ENCODE measurements around the gene ANKS6.

DNA sequence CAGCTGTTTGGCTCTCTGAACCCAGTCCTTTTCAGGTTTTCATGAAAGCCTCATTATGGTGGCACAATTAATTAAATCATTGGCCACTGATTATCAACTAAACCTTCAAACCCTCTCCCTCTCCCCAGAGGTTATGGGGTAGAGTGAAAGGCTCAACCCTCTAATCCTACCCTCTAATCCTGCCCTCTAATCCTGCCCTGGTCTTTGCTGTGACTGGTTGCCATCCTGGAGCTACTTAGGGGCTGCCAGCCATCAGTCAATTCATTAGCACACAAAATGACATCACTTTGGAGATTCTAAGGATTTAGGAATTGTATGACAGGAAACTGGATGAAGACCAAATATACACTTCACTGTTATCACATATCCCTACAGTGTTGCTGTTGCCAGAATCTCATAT lies 36.1 kb downstream of the ANKS6 start:
- TF ChIP-seq POLR2A (IDR thresholded peaks at IDR 0.05) (no peak), CTCF (IDR thresholded peaks at IDR 0.05) (no peak)
